Body of pancreas (tissue), 4 donors: ENCODE data around the gene PCSK5. TPM values are rescaled to one million over a fixed set of nuclear protein-coding genes. Genes with fewer than 3 reads are reported as not detected.

Source experiments
- ATAC-seq: fragments of 150-250 bp; one replicate; pipeline ENCODE4 v1.9.1; 2016
- DNase-seq, 4 donors: peaks; one replicate each; pipeline ENCODE4 v3.0.0-alpha.2; 2019
- H3K27ac ChIP-seq, 4 donors: fragments of 200-600 bp; sonication (generic); 1 replicate in 3 of 4; 2 replicates in 1 of 4; pipeline versions ENCODE4 v1.5.1 to v1.6.1; 2016 to 2019; ENCODE audit warnings: mild to moderate bottlenecking in 1 of 4, mixed read lengths in 1 of 4, moderate library complexity in 1 of 4
- H3K27me3 ChIP-seq, 2 donors: fragments of 200-600 bp; sonication (generic); one replicate each; pipeline ENCODE4 v1.6.0; 2016; ENCODE audit warnings: mild to moderate bottlenecking in 1 of 2
- H3K36me3 ChIP-seq, 2 donors: fragments of 200-600 bp; sonication (generic); replicated peaks in 1 of 2; 2 replicates each; pipeline ENCODE4 v1.5.1; 2016; ENCODE audit warnings: low read depth in 2 of 2; ENCODE audit not compliant: insufficient read depth in 1 of 2
- H3K4me1 ChIP-seq: fragments of 200-600 bp; sonication (generic); one replicate; pipeline ENCODE4 v1.6.0; 2016
- H3K4me3 ChIP-seq, 2 donors: fragments of 200-600 bp; sonication (generic); 1 replicate in 1 of 2; 2 replicates in 1 of 2; pipeline ENCODE4 v1.5.1; 2016 to 2019
- H3K9me3 ChIP-seq, 3 donors: fragments of 200-600 bp; sonication (generic); 1 replicate in 2 of 3; 2 replicates in 1 of 3; pipeline ENCODE4 v1.5.1; 2016
- POLR2A ChIP-seq, 3 donors: fragments of 450-650 bp; IDR thresholded peaks; one replicate each; pipeline ENCODE4 v1.6.1; 2016; ENCODE audit warnings: antibody characterized with exemption in 3 of 3, mild to moderate bottlenecking in 2 of 3
- WGBS, 2 donors: methylation state at CpG; one replicate each; pipeline ENCODE4 v1.1.5; 2017; 5-methylcytosine and 5-hydroxymethylcytosine counted together
- intact Hi-C: fragments of 100-400 bp; cut with DNase I; formaldehyde crosslinking; loops from one replicate; pipeline ENCODE4 v1.15.1; 2023
- total RNA-seq, 2 donors: library from RNA; depleted of rRNA; stranded (reverse); fragments of >200 nt; gene quantifications; one replicate each; pipeline ENCODE4 v1.1.0, GENCODE V29; 2016
- TF ChIP-seq, protein P1 (sequence below), 7 experiments: fragments of 450-650 bp in 4 of 7; fragments of 200-600 bp in 3 of 7; sonication (generic) in 3 of 7; IDR thresholded peaks; one replicate each; pipeline ENCODE4 v1.5.1; 2016 to 2019; ENCODE audit warnings: antibody characterized with exemption in 7 of 7

Gene PCSK5
- total RNA-seq, 2 donors from 2014 or later = 11.2 to 12.2 TPM

DNA sequence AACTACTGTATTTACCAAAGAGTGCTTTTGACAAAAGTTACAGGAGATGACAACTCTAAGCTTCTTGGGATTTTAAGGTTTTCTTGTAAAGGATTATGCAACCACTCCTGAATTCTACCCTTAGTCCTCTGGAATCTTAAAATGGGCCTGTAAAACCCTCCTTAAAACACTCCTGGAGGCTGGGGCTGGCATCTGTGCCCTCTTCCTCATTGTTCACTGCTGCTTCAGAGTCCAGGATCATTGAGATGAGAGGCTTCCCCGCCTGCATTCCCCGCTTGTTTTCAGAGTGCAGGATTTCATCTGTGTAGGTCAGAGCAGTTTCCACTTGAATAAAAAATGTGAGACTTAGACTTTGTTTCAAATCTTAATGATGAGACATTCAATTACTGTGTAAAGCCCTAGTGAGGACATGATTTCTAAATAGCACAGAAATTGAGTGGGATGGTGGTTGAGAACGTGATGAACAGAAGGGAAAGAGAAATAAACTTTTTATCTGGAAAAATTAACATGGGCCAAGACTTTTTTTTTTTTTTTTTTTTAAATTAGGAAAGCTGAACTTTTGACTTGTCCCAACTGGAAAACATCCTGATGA, 40.4 kb downstream of the PCSK5 start:
- ATAC-seq = no peak
- 85 to 92% methylated on average over 3 of the region's 3 CpGs for WGBS, 2 donors
- Histone ChIP-seq H3K9me3 (no peaks in the 10 kb centered on the region), H3K36me3 (no peaks in the 10 kb centered on the region), H3K4me3 (no peak overlapping the region), H3K27me3 (no peaks in the 10 kb centered on the region), H3K27ac (no peak overlapping the region), H3K4me1 (no peaks in the 10 kb centered on the region)
- DNase-seq = no peak
- TF ChIP-seq, protein P1, sequence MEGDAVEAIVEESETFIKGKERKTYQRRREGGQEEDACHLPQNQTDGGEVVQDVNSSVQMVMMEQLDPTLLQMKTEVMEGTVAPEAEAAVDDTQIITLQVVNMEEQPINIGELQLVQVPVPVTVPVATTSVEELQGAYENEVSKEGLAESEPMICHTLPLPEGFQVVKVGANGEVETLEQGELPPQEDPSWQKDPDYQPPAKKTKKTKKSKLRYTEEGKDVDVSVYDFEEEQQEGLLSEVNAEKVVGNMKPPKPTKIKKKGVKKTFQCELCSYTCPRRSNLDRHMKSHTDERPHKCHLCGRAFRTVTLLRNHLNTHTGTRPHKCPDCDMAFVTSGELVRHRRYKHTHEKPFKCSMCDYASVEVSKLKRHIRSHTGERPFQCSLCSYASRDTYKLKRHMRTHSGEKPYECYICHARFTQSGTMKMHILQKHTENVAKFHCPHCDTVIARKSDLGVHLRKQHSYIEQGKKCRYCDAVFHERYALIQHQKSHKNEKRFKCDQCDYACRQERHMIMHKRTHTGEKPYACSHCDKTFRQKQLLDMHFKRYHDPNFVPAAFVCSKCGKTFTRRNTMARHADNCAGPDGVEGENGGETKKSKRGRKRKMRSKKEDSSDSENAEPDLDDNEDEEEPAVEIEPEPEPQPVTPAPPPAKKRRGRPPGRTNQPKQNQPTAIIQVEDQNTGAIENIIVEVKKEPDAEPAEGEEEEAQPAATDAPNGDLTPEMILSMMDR (IDR thresholded peaks at IDR 0.05) = no peak
- TF ChIP-seq POLR2A (IDR thresholded peaks at IDR 0.05) = no peak
- intact Hi-C loops = no loop called here

DNA sequence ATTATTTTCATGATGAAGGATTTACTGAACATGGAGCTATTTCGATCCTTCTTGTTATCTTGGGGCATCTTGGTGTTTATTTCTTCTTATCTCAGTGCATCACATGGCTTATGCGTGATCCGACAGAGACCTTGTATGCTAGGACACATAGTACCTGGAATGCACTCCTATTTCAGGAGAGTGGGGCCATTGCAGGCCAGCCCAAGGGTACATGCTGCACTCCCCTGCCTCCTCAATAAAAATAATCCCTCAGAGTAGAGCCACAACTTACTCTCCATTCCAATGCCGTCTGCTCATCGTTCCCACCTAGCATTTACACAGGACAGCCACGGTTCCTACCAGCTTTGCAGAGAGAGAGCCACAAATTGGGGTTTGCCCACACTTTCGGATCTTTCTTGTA, 43.5 kb downstream of the PCSK5 start:
- H3K4me1 ChIP-seq = no peaks in the 10 kb centered on the region
- DNase-seq = no peak

DNA sequence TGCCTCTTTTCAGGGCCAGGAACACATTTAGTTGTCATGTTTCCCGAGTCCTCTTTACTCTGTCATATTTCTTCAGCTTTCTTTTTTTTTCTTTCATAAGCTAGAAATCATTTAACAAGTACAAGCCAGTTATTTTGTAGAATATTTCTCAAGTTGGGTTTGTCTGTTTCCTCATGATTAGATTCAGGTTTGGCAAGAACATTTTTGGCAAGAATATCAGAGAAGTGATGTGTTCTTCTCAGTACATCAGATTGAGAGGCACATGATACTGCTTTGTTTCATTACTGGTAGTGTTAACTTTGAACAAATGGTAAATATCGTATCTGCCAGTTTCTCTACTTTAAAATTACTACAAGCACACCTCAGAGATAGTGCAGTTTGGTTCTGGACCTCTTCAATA, 45.1 kb downstream of the PCSK5 start:
- no peak for TF ChIP-seq POLR2A (IDR thresholded peaks at IDR 0.05)
- TF ChIP-seq, protein P1 (IDR thresholded peaks at IDR 0.05) = no peak
- DNase-seq (no peak), ATAC-seq (no peak)
- Histone ChIP-seq H3K27ac (no peak overlapping the region), H3K27me3 (no peaks in the 10 kb centered on the region), H3K36me3 (no peaks in the 10 kb centered on the region), H3K4me1 (no peaks in the 10 kb centered on the region), H3K4me3 (no peak overlapping the region), H3K9me3 (no peaks in the 10 kb centered on the region)
- 30 to 35% methylated on average over 2 of the region's 2 CpGs for WGBS, 2 donors
- intact Hi-C loops = no loop called here

More for the DNA sequence above, 43.5 kb downstream of the PCSK5 start:
- no peak overlapping the region for H3K4me3 ChIP-seq
- no peak for TF ChIP-seq POLR2A (IDR thresholded peaks at IDR 0.05)
- TF ChIP-seq, protein P1 (IDR thresholded peaks at IDR 0.05) = no peak
- no peak overlapping the region for H3K27ac ChIP-seq
- H3K36me3 ChIP-seq = no peaks in the 10 kb centered on the region
- intact Hi-C loops = no loop called here
- H3K9me3 ChIP-seq = no peaks in the 10 kb centered on the region
- ATAC-seq = no peak
- 92 to 93% methylated on average over 7 of the region's 7 CpGs for whole genome bisulfite sequencing, 2 donors
- H3K27me3 ChIP-seq = no peaks in the 10 kb centered on the region

DNA sequence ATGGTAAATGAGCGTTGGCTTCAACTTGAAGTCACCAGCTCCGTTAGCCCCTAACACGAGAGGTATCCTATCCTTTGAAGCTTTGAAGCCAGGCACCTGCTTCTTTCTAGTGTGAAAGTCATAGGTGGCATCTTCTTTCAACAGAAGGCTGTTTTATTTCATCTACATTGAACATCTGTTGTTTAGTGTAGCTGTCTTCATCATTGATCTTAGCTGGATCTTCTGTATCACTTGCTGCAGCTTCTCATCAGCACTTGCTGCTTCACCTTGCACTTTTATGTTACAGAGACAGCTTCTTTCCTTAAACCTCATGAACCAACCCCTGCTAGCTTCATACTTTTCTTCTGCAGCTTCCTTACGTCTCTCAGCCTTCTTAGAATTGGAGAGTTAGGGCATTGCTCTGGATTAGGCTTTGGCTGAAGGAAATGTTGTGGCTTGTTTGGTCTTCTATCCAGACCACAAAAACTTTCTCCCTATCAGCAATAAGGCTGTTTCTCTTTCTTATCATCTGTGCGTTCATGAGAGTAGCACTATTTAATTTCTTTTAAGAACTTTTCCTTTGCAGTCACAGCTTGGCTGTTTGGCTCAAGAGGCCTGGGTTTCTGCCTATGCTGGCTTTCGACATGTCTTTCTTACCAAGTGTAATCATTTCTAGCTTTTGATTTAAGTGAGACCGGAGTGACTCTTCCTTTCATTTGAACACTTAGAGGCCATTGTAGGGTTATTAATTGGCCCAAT, 47.2 kb downstream of the PCSK5 start:
- Histone ChIP-seq H3K27me3 (no peaks in the 10 kb centered on the region), H3K36me3 (no peaks in the 10 kb centered on the region), H3K4me3 (no peak overlapping the region), H3K4me1 (no peaks in the 10 kb centered on the region), H3K27ac (no peak overlapping the region), H3K9me3 (no peaks in the 10 kb centered on the region)
- intact Hi-C loops = no loop called here
- ATAC-seq = no peak
- no peak for DNase-seq
- WGBS, 2 donors = 83 to 88% methylated on average over 7 of the region's 7 CpGs
- TF ChIP-seq, protein P1 (IDR thresholded peaks at IDR 0.05) = no peak
- TF ChIP-seq POLR2A (IDR thresholded peaks at IDR 0.05) = no peak

DNA sequence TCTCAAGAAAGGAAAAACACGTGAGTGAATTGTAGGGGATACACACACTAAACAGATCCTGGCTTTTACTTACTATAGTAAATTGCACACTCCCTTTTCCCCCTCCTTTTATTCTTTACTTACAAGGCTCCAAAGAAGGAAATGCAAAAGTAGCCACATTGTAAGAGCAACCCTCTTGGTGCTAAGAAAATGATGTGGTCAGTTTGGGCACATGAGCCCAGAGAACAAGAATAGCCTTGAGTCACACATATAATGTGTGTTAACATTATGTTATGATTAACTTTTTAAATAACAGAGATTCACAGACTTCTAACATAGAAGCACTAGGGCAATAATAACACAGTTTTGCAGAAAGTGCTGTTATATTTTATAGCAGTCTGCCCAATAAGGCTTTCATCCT, 48.5 kb downstream of the PCSK5 start:
- 67 to 83% methylated on average over 1 of the region's 1 CpG for WGBS, 2 donors
- intact Hi-C loops = no loop called here
- TF ChIP-seq, protein P1 (IDR thresholded peaks at IDR 0.05) = no peak
- no peak for TF ChIP-seq POLR2A (IDR thresholded peaks at IDR 0.05)

More for the DNA sequence above, 48.5 kb downstream of the PCSK5 start:
- Histone ChIP-seq H3K36me3 (no peaks in the 10 kb centered on the region), H3K27ac (no peak overlapping the region), H3K4me3 (no peak overlapping the region), H3K9me3 (no peaks in the 10 kb centered on the region), H3K4me1 (no peaks in the 10 kb centered on the region), H3K27me3 (no peaks in the 10 kb centered on the region)
- ATAC-seq (no peak), DNase-seq (no peak)
